NCI-H187 treated with DMSO at 0.1 percent for 48 hours (cell line): ENCODE measurements around the gene USP24.

ENCODE experiments used
- DNase-seq: peaks from one replicate; lab custom pipeline; 2025; lab: John Stamatoyannopoulos, UW

Gene USP24

DNA sequence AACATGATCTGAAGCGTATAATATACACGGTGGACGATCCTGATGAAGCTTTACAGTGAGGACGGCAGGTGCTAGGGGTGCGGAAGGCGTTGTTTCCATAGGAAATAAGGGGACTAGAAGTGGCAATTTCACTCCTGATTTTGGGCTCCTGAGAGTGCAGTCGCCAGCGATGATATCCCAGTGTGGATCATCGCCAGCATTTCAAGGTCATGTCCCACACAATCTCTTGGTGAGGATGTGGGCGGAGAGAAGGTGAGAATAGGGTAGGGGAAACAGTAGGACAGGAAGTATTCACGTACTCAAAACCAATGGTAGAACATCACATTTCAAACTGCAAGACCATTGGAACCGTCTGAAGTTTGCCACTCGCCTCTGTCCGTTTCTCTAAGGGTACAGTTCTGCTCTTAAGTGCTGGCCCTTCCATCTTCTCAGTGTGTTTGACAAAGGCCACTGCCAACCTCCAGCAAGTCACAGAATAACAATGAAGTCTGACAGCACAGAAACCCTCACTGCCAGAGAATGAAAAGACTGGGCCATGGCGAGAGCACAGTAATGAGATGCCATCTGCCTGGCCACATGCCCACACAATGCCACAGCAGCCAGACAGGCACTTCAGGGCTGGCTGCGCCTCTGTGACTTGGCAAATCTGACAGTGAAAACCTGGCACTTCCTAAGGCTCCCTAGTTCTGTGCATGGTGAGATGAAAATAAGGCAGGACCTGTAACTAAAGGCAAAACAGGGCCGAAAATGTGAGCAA is 148.0 kb downstream of the USP24 start:
- no peak for DNase-seq

- DNase-seq: no peak
Measured at GRCh38 chr1:55065648-55066047, 149.5 kb downstream of the USP24 start.

- no peak for DNase-seq
Measured at GRCh38 chr1:55064861-55065263, 150.3 kb downstream of the USP24 start.

GRCh38 chr1:55064071-55064581 is 151.0 kb downstream of the USP24 start:
- DNase-seq: no peak

DNA sequence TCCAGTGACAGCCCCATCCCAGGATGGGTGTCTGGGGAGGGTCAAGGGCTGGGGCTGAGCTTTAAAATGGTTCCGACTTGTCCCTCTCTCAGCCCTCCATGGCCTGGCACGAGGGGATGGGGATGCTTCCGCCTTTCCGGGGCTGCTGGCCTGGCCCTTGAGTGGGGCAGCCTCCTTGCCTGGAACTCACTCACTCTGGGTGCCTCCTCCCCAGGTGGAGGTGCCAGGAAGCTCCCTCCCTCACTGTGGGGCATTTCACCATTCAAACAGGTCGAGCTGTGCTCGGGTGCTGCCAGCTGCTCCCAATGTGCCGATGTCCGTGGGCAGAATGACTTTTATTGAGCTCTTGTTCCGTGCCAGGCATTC is 151.6 kb downstream of the USP24 start:
- DNase-seq: no peak

GRCh38 chr1:55062801-55063576 is 152.2 kb downstream of the USP24 start:
- no peak for DNase-seq

DNA sequence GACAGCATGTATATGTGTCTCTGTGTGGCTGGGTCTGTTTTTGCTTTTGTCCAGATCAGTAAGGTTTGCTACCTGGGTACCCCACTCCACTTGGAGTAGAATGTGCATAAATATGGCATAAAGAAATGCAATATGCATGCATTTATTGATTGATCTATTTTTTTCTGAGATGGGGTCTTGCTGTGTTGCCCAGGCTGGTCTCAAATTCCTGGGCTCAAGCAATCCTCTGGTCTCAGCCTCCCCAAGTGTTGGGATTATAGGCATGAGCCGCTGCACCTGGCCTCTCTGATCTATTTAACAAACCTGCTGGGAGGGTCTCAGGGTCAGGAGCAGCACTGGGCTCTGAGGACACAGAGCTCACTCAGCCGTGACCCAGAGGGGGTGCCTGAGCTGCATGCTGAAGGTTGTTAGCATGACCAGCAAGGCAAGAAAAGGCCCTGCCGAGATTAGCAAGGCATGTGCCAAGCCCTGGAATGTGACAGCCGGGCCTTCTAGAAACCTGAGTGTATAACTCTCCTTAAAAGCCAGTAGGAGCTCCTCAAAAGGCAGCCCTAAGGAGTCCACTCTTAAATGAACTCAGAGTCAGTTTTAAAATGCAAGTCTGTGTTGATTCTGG is 153.3 kb downstream of the USP24 start:
- no peak for DNase-seq

- DNase-seq: no peak
Measured at GRCh38 chr1:55061000-55061705, 154.0 kb downstream of the USP24 start.

DNA sequence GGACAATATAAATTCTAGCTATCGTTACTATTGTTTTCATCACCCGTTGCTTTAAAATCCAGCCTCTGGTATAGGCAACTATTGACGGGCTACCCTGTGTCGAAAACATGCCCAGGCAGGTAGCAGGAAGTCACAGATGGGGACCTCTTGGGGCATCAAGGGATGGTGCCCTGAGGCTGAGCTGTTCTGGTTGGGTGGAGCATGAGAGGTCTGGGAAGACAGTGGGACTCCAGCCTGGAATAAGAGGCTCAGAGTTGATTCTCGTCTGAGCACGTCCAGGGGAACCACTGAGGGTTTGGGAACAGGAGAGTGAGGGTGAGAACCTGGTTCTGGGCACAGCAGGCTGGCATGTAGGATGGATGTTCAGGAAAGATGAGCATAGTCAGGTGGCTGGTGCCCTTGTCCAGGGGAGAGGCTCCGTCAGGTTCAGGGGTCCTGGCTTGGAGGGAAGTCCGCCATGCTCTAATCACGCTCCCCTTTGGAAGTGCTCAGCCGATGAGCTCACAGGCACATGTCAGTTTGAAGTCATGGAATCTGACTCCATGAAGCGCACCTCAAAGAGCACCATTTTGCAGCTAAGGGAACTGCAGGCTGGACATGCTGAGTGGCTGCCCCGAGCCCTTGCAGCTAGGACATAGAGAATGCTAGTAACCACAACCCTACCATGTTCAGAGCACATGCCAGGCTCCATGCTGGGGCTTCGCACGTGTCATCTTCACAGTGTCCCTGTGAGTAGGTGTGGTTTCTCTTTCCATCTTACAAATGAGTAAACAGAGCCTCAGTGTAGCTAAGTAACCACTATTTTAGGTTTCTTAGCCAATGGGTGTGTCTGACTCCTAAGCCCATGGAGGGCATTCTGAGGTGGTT is 154.8 kb downstream of the USP24 start:
- DNase-seq: no peak

DNA sequence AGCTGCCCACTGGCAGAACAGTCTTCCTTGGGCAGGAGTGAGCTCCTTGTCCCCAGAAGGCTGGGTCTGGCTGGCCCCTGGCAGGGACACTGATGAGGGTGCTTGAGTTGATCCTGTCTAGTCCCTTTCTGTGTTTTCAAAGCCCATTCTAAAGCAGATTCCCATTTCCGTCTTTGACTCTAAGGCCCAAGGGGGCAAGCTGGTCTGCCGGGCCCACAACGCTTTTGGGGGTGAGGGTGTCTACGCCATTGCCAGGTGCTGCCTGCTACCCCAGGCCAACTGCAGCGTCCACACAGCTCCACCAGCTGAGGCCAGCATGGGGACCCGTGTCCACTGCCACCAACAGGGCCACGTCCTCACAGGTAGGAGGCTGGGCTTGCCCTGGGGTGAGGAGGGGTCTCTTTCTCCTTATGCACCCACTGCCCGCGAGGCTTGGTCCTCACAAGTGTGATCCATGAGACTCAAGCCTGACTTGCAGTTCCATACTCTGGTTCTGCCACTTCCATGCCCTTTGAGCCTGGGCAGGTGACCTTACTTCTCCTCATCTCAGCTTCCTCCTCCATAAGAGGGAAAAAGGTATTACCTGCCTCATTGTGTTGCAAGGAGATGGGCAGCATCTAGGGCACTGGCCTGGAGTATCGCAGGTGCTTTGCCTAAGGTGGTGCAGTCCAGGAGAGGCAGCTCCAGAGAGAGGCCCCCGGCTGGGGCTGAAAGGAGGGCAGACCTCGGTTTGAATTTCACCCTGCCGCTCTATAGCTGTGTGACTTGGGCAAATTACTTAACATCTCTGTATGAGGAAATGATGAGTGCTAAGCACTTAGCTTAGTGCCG is 155.6 kb downstream of the USP24 start:
- DNase-seq: no peak

GRCh38 chr1:55057956-55058298 is 157.2 kb downstream of the USP24 start:
- no peak for DNase-seq

GRCh38 chr1:55057270-55057955 is 157.8 kb downstream of the USP24 start:
- DNase-seq: no peak

GRCh38 chr1:55056632-55056992 is 158.6 kb downstream of the USP24 start:
- DNase-seq: no peak

DNA sequence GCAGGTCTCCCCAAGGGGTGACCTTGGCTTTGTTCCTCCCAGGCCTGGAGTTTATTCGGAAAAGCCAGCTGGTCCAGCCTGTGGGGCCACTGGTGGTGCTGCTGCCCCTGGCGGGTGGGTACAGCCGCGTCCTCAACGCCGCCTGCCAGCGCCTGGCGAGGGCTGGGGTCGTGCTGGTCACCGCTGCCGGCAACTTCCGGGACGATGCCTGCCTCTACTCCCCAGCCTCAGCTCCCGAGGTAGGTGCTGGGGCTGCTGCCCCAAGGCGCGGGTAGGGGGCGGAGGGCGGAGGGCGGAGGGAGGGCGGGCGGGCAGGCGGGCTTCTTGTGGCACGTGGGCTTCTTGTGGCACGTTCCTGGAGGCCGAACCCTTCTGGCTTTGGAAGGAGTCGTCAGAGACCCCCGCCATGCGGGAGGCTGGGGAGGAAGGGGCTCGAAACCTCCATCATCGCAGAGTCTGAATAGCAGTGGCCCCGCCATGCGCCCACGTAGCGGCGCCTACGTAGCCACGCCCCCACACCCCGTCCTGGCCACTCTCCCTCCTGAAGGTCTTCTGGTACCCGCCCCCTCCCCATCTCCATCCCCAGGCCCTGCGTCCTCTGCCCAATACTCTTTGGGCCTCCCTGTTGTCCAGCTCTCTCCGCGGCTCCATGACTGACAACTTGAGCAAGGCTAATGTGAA is 159.1 kb downstream of the USP24 start:
- DNase-seq: no peak

- no peak for DNase-seq
Measured at GRCh38 chr1:55055084-55055882, 159.9 kb downstream of the USP24 start.

DNA sequence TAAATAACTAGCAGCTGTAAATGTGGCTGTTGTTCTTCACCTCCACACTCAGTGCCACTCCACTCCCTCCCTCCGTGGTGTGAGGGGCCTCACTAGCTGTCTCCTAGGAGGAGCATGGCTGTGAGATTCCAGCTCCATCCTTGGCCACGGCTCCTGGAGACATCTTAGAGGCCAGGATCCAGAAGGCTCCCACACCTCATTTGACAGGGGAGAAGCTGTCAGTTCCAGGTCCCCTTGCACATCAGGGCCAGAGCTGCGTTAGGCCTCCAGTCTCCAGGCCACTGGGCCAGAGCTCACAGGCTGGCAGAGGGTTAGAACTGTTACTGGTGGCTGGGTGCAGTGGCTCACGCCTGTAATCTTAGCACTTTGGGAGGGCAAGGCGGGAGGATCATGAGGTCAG is 160.8 kb downstream of the USP24 start:
- DNase-seq: no peak

DNA sequence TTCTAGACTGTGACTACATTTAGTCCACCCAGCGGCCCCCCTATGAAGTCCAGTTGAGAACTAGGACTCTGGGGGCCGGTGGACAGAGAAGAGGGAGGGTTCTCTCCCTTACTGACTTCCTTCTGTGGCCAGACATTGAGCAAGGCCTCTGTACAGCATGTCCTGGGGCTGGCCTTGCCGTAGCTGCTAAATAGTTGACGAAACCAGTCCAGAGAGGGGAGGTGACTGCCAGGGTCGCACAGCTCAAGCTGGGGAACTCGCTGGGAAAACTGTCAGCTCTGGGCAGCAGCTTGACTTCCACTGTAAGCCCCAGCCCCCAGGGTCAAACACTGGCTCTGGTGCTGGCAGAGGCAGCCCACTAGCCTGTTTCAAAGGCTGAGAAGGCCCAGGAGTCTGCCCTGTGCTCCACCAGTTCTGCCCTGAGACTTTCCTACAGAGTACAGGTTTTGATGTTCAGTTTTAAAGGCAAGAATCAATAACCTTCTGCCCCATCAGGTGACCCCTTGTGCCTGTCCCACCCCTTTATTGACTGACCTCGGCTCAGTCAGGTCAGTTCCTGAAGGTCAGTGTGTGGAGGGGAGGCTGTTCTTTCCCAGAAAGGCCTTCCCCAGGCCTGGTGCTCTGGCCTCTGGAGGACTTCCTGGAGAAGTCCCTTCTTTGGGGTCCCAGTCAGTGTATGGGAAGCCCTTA is 161.8 kb downstream of the USP24 start:
- no peak for DNase-seq
